Breast epithelium (tissue), 3 donors: ENCODE measurements around the gene CBY2.

ENCODE experiments used
- POLR2A ChIP-seq: fragments of 450-650 bp; IDR thresholded peaks from one replicate; pipeline ENCODE4 v1.6.1; 2016; ENCODE audit warnings: antibody characterized with exemption, mild to moderate bottlenecking, moderate library complexity
- POLR2AphosphoS5 ChIP-seq, 3 donors: sonication (generic); formaldehyde crosslinking; IDR thresholded peaks; one replicate each; pipeline ENCODE4 v1.6.1; 2017; ENCODE audit warnings: antibody characterized with exemption in 3 of 3
- TF ChIP-seq, protein P1 (sequence below), 3 donors: fragments of 450-650 bp; IDR thresholded peaks; one replicate each; pipeline ENCODE4 v1.5.1; 2016 to 2017; ENCODE audit warnings: antibody characterized with exemption in 3 of 3, mild to moderate bottlenecking in 3 of 3, moderate library complexity in 3 of 3

GRCh38 chr13:45714170-45714569 lies 12.1 kb downstream of the CBY2 start:
- TF ChIP-seq, protein P1, sequence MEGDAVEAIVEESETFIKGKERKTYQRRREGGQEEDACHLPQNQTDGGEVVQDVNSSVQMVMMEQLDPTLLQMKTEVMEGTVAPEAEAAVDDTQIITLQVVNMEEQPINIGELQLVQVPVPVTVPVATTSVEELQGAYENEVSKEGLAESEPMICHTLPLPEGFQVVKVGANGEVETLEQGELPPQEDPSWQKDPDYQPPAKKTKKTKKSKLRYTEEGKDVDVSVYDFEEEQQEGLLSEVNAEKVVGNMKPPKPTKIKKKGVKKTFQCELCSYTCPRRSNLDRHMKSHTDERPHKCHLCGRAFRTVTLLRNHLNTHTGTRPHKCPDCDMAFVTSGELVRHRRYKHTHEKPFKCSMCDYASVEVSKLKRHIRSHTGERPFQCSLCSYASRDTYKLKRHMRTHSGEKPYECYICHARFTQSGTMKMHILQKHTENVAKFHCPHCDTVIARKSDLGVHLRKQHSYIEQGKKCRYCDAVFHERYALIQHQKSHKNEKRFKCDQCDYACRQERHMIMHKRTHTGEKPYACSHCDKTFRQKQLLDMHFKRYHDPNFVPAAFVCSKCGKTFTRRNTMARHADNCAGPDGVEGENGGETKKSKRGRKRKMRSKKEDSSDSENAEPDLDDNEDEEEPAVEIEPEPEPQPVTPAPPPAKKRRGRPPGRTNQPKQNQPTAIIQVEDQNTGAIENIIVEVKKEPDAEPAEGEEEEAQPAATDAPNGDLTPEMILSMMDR (IDR thresholded peaks at IDR 0.05): no peak
- no peak for TF ChIP-seq POLR2A
- TF ChIP-seq POLR2AphosphoS5 (IDR thresholded peaks at IDR 0.05): no peak
